Ishikawa (cell line): ENCODE results near the gene NOP58.

Experiments
- CREB1 ChIP-seq: IDR thresholded peaks from 2 replicates; pipeline ENCODE4 v1.6.1; 2012; ENCODE audit warnings: low read depth
- EP300 ChIP-seq: IDR thresholded peaks from 2 replicates; pipeline ENCODE4 v1.6.1; 2012; ENCODE audit warnings: borderline replicate concordance
- RAD21 ChIP-seq: IDR thresholded peaks from 2 replicates; pipeline ENCODE4 v1.6.1; 2012; ENCODE audit warnings: low read depth
- TAF1 ChIP-seq: IDR thresholded peaks from 2 replicates; pipeline ENCODE4 v1.6.1; 2012; ENCODE audit warnings: low read depth, mild to moderate bottlenecking
- TEAD4 ChIP-seq: IDR thresholded peaks from 2 replicates; pipeline ENCODE4 v1.6.1; 2012
- YY1 ChIP-seq: IDR thresholded peaks from 2 replicates; pipeline ENCODE4 v1.6.1; 2012; ENCODE audit warnings: low read depth
- TF ChIP-seq, protein P1 (sequence below): IDR thresholded peaks from 2 replicates; pipeline ENCODE4 v1.6.1; 2012; ENCODE audit warnings: low read depth, mild to moderate bottlenecking
- TF ChIP-seq, protein P2 (sequence below): IDR thresholded peaks from 2 replicates; pipeline ENCODE4 v1.6.1; 2012

DNA sequence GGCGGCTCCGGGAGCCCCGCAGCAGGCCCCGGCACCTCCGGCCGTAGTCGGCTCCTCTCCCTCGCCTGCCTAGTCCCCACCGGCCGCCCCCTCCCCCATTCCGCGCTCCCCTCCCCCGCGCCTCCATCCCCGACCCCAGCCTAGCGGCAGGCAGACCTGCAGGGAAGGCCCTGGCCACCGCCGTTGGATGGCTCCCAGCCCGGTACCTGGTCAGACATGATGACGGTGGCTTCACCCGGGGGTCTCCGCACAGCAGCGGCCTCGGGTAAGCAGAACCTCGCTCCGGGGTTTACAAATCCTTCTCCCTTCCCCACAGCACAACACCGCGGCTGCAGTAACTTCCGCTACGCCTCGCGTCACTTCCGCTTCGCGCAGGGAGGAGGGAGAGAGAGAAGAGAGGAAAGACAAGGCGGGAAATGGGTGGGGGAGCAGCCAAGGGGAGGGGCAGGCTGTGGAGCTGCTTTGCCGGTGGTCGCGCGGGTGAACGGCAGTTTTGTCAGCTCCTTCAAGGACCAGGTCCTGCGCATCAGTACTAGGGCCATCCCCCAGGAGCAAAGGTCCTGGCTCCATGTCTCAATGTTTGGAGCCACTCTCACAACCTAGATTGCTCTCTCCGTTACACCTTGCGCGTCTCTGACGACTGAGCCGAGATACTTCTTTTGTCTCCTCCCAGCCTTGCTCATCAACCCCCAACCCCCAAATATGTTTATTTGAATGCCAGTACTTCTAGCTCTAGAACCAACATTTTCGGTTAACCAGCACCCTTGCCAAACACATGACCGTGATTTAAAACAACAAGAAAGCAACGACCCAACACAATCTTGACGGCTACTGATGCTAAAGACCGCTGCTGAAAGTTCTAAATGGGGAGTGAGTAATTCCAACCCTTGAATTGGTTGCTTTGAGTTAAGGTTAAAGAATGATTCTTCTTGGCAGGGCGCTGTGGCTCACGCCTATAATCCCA, 27.0 kb upstream of the NOP58 start, which contains the start of gene SUMO1:
- TF ChIP-seq YY1, result no peak; the same call in none of the 2 replicates
- TF ChIP-seq, protein P1, sequence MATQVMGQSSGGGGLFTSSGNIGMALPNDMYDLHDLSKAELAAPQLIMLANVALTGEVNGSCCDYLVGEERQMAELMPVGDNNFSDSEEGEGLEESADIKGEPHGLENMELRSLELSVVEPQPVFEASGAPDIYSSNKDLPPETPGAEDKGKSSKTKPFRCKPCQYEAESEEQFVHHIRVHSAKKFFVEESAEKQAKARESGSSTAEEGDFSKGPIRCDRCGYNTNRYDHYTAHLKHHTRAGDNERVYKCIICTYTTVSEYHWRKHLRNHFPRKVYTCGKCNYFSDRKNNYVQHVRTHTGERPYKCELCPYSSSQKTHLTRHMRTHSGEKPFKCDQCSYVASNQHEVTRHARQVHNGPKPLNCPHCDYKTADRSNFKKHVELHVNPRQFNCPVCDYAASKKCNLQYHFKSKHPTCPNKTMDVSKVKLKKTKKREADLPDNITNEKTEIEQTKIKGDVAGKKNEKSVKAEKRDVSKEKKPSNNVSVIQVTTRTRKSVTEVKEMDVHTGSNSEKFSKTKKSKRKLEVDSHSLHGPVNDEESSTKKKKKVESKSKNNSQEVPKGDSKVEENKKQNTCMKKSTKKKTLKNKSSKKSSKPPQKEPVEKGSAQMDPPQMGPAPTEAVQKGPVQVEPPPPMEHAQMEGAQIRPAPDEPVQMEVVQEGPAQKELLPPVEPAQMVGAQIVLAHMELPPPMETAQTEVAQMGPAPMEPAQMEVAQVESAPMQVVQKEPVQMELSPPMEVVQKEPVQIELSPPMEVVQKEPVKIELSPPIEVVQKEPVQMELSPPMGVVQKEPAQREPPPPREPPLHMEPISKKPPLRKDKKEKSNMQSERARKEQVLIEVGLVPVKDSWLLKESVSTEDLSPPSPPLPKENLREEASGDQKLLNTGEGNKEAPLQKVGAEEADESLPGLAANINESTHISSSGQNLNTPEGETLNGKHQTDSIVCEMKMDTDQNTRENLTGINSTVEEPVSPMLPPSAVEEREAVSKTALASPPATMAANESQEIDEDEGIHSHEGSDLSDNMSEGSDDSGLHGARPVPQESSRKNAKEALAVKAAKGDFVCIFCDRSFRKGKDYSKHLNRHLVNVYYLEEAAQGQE, result no peak
- TF ChIP-seq CREB1, result peak; percentile 73
- no peak for TF ChIP-seq EP300
- TF ChIP-seq TAF1, result peak; percentile 66; the same call in 1 of the 2 replicates
- TF ChIP-seq, protein P2, sequence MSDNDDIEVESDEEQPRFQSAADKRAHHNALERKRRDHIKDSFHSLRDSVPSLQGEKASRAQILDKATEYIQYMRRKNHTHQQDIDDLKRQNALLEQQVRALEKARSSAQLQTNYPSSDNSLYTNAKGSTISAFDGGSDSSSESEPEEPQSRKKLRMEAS, result peak; percentile 76
- no peak for TF ChIP-seq TEAD4
- no peak for TF ChIP-seq RAD21
